ENCODE results near the gene SEC61A2.
"Not testable (repeated sequence)": the region's sequence is repeated elsewhere in the genome, so short reads cannot be mapped to it uniquely, and the experiment has no call there.

SEC61A2 gene

DNA sequence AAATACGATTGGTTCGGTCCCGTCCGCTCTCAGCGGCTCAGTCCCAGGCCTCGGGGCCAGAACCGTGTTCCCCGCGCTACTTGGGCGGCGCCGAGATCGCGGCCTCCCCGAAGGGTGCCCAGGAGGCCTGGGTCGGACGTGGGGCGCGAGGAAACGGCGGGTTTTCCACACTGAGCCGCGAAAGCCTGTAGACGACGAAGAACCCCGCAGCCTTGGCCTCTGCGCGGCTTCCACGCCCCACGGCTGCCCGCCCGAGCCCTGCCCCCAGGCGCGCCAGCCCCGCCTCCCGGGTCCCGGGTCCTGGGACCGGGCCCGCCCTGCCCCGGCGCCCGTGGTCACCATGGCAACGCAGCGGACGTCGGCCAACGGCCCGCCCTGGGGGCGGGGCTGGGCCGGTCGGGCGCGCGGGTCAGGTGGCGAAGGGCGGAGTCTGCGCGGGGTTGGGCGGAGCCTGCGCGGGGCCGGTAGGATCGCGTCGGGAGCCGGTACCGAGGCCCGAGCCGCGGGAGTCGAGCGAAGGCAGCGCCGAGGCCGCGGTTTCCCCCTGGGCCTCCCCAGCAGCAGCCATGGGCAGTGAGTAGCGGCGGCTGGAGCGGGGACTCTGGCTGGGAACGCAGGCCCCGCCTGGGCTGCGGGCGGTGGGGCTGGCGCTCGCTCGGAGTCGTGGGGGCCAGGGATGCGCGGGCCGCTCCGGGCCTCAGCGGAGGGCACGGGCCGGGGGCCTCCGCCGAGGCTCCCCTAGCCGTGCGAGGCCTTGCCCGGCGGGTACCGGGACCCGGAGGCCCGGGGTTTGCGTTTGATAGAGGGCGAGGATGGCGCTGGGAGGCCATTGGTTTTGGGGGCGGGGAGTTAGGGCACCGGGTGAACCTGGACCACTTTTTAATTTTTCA lies at the start of gene SEC61A2:
SEC61A2 (plus strand) TSS at position 456 of the 890 bp plus-strand sequence; CDS start at position 567, 111 bp downstream.
- in situ Hi-C loops (cut with HindIII; ENCODE audit: low sequenced_read_pairs), result no loop called here

DNA sequence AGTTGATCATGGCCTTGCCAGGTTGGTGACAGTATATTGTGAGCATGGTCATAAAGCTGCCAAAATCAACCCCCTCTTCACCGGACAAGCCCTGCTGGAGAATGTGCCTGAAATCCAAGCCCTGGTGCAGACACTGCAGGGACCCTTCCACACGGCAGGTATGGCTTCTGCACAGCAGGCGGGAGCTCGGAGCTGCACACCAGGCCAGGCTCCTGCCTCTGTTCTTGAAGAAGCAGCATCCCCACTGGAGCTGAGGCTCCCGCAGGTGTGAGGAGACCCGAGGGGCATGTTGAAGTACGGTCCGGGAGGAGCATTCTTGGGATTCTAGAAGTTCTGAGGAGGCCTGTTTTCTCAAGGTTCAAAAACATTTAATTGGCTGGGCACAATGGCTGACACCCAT lies 48.0 kb upstream of the SEC61A2 start:
- in situ Hi-C loops (cut with HindIII; ENCODE audit: low sequenced_read_pairs), result no loop called here

DNA sequence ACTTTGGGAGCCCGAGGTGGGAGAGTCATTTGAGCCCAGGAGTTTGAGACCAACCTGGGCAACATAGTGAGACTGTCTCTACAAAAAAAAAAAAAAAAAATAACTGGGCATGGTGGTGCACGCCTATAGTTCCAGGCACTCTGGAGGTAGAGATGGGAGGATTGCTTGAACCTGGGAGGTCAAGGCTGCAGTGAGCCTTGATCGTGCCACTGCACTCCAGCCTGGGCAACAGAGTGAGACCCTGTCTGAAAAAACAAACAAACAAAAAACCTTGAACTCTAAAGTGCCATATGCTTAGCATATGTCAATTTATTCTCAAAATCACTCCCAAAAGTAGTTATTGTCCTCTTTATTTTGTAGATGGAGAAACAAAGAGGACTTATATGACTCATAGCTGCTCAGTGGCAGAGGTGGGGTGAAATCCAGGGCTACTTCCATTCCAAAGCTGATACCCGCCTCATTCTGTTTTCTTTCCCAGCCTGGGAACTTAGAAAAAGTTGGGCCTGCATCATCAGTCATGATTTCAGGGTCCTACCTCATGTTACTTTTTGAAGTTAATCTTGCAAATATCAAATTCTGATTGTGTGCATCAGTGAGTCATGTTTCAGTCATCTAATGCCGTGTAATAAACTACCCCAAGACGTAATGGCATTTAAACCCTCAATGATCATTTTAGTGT lies 47.5 kb upstream of the SEC61A2 start:
- in situ Hi-C loops (cut with HindIII; ENCODE audit: low sequenced_read_pairs), result no loop called here

DNA sequence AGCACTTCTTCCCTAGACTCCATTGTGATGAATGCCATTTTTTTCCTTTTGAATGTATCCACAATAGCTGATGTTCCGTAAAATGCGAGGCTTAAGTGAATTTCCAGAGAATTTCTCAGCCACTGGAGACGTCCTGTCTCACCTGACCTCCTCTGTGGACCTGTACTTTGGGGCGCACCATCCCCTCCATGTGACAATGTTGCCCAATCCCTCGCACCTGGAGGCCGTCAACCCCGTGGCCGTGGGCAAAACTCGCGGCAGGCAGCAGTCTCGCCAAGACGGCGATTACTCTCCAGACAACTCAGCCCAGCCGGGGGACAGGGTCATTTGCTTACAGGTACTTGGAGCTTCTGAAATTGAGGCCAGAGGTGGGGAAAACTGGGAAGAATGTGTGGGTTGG lies 40.6 kb upstream of the SEC61A2 start:
- in situ Hi-C loops (cut with HindIII; ENCODE audit: low sequenced_read_pairs), result no loop called here

DNA sequence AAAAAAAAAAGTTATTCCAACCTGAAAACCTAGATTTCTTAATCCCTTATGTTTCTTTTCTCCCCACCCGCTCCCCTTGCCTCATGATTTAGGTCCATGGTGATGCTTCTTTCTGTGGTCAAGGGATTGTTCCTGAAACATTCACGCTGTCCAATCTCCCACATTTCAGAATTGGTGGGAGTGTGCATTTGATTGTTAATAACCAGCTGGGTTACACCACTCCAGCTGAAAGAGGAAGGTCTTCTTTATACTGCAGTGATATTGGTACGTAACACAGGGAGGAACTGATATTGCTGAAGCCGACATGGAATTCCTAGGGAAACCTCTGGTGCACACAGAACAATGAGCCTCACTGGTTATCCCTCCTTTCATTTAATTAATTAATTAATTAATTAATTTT lies 38.1 kb upstream of the SEC61A2 start:
- in situ Hi-C loops (cut with HindIII; ENCODE audit: low sequenced_read_pairs), result no loop called here

DNA sequence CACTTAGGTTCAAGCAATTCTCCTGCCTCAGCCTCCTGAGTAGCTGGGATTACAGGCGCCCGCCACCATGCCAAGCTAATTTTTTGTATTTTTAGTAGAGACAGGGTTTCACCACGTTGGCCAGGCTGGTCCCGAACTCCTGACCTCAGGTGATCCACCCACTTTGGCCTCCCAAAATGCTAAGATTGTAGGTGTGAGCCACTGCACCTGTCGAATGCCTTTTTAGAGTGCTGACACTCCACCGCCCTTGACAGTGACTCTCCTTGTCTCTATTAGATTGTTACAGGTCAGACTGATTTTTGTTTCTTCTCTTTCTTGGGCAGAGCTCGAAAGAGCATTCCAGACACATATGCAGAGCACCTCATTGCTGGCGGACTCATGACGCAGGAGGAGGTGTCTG lies 32.1 kb upstream of the SEC61A2 start:
- in situ Hi-C loops (cut with HindIII; ENCODE audit: low sequenced_read_pairs), result not testable (repeated sequence)

DNA sequence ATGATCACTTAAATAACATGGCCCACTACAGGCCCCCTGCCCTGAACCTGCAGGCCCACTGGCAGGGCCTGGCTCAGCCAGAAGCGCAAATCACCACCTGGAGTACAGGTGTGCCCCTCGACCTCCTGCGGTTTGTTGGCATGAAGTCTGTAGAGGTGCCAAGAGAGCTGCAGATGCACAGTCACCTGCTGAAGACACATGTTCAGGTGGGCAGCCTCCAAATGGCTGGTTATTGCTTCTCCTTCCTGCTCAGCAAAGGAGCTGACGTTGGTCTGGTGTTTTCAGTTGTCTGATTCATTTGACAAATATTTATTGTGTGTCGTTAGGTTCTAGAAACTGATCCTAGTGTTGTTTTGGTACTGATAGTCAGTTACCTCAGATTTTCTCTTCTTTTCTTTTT lies 31.7 kb upstream of the SEC61A2 start:
- in situ Hi-C loops (cut with HindIII; ENCODE audit: low sequenced_read_pairs), result no loop called here

DNA sequence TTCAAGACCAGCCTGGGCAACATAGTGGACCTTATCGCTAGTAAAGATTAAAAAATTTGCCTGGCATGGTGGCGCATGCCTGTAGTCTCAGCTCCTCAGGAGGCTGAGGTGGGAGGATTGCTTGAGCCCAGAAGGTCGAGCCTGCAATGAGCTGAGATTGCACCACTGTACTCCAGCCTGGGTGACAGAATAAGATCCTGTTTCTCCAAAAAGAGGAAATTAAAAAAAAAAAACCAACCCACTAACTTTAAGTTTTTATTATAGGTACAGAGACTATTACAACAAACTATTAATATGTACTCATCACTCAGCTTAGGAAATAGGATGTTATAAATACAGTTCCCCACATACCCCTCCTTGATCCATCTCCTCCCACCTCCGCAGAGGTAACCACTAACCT lies 30.5 kb upstream of the SEC61A2 start:
- in situ Hi-C loops (cut with HindIII; ENCODE audit: low sequenced_read_pairs), result no loop called here

DNA sequence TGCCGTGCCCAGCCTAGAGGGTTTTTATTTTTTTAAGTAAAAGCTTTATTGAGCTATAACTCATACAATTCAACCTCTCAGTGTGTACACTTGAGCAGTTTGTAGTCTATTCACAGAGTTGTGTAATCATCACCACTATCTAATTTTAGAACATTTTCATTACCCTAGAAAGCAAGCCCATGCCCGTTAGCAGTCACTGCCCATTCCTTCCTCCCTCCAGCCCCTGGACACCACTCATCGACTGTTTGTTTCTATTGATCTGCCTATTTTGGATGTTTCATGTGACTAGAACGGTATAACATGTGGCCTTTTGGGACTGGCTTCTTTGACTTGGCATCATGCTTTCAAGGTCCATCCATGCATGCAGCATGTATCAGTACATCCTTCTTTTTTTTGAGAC lies 25.7 kb upstream of the SEC61A2 start:
- in situ Hi-C loops (cut with HindIII; ENCODE audit: low sequenced_read_pairs), result no loop called here

DNA sequence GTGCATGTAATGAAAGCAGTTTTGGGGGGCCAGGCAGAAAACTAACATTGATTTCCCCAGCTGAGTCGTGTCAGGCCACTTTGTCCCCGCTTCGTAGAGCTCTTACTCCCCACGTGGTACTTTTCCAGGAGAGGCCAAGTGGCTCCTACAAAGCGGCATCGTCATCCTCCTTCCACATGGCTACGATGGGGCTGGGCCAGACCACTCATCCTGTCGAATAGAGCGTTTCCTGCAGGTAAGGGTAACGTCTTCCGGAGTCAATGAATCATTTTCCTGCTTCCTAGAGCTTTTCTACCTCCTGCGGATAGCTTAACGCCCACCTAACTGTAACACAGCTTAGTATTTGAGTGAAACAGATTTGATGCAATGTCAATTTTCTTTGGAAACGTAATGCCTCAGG lies 21.7 kb upstream of the SEC61A2 start:
- in situ Hi-C loops (cut with HindIII; ENCODE audit: low sequenced_read_pairs), result no loop called here

DNA sequence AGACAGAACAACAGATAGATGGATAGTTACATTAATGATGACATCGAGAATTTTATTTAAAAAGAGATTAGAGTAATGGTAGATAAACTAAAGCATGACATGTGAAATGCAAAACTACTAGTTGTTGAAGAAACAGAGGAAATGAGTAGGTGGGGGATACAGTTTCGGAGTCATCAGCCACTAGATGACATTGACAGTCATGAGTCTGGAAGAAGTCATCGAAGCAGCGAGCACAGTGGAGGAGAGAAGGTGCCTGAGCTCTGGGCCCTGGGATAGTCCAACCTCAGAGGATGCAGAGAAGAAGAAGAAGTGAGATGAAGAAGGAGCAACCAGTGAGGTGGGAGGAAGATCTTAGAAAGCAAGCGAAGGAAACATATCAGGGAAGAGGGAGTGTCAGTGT lies 20.2 kb upstream of the SEC61A2 start:
- in situ Hi-C loops (cut with HindIII; ENCODE audit: low sequenced_read_pairs), result no loop called here

DNA sequence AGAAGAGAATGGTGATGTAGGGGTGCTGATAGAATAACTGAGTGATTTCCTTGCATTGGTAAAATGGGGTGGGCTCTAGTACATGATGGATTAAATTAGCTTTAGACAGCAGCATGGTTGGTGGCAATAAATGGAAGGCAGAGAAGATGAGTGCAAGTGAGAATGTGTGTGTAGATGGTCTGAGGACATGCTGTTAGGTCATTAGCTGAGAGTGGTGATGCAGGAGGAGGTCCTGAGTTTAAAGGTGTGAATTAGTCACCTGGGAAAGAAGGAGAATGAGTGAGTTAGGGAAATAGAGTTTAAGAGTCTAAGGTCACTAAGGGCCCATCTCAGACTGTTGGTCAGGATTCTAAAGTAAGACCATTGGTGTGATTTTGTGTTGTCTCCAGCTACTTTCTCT lies 17.9 kb upstream of the SEC61A2 start:
- in situ Hi-C loops (cut with HindIII; ENCODE audit: low sequenced_read_pairs), result no loop called here

DNA sequence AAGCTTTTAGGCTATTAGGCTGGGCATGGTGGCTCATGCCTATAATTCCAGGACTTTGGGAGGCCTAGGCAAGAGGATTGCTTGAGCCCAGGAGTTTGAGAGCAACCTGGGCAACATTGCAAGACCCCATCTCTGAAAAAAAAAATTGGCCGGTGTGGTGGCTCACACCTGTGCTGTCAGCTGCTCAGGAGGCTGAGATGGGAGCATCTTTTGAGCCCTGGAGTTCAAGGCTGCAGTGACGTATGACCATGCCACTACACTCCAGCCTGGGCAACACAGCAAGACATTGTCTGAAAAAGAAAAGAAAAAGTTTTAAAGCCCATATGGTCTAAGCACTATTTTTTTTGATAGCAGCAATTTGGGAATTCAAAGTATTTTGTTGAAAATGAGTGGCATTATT lies 15.8 kb upstream of the SEC61A2 start:
- in situ Hi-C loops (cut with HindIII; ENCODE audit: low sequenced_read_pairs), result no loop called here

DNA sequence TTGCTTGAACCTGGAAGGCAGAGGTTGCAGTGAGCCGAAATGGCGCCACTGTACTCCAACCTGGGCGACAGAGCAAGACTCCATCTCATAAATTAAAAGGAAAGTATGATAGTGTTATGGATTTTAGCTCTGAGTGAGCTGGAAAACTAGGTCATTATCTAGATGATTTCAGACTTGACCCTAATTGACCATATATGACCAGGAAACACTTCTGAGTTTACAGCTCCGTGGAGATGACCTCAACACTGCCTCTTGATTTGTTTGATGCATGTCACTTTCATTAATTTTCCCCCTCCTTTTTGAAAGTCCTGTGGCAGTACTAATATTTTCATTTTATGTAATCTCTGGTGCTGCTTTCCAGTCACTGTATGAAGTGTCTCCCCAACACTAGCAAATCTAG lies 7.8 kb upstream of the SEC61A2 start:
- in situ Hi-C loops (cut with HindIII; ENCODE audit: low sequenced_read_pairs), result no loop called here

DNA sequence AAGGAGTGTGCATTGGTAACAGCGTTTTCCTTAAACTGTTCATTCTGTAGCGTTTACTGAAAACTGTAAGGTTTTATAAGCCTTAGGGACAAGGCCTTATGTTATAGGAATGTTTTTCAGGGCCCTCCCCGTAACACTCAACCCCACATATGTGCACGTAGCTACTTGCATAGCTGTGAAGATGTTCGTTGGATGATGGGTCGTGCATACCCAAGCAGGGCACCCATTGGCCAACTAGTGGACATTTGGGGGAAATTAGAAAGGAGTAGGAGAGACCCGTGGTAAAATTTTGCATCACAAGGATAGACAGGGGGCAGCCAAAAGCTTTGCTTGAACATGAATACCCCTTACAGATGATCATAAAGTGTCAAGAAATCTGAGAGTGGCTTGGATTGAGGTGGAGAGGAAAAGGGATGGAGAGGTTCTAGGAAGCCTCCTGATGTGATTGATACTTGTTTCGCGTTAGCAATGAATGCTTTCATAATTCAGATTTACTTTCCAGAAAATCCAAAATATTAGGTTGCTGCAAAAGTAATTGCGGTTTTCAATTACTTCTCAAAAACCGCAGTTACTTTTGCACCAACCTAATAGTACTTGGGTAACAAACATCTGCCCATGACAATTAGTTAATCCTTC lies 878 bp downstream of the SEC61A2 start:
- in situ Hi-C loops (cut with HindIII; ENCODE audit: low sequenced_read_pairs), result no loop called here

DNA sequence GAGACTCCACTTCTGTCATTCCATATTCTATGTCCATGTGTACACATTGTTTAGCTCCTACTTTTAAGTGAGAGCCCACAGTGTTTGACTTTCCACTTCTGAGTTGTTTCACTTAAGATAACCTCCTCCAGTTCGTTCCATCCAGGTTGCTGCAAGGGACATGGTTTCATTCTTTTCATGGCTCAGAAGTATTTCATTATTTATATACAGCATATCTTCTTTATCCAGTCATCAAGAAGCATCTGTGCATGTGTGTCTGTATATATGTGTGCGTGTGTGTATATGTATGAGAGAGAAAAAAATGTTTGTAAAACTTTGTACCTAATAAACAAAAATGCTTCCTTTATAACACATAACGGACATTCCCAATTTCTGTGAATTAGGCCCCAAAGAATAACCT lies 6.2 kb downstream of the SEC61A2 start:
- in situ Hi-C loops (cut with HindIII; ENCODE audit: low sequenced_read_pairs), result no loop called here

DNA sequence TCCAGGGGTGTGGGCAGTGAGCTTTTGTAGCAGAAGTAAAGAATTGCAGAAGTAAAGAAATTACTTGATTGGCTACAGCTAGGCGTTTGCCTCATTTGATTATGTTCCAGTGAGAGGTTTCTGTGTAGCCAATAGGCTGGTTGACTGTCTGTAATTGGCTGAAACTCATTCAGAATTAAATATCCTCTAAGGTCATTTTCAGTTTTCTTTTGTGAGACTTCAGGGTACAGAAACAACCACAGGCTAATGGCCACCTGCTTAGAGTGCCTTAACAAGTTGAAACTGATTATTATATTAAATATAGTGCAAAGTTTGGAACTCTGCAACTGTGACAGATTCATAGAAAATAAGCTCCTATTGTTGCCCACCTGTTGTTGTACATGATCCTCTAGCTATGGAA lies 10.6 kb downstream of the SEC61A2 start:
- in situ Hi-C loops (cut with HindIII; ENCODE audit: low sequenced_read_pairs), result no loop called here

DNA sequence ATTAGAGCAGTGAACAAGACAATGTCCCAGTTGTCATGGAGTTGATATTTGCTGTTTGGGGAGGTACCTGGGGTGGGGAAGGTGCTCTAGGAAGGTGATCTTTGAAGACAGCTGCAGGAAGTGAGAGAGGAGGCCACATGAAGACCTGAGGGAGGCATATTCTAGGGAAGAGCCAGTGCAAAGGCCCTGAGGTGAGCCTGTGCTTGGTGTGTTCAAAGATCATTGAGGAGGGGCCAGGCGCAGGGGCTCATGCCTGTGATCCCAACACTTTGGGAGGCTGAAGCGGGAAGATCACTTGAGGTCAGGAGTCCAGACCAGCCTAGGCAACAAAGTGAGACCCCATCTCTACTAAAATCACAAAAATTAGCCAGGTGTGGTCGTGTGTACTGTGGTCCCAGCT lies 15.1 kb downstream of the SEC61A2 start:
- in situ Hi-C loops (cut with HindIII; ENCODE audit: low sequenced_read_pairs), result no loop called here

DNA sequence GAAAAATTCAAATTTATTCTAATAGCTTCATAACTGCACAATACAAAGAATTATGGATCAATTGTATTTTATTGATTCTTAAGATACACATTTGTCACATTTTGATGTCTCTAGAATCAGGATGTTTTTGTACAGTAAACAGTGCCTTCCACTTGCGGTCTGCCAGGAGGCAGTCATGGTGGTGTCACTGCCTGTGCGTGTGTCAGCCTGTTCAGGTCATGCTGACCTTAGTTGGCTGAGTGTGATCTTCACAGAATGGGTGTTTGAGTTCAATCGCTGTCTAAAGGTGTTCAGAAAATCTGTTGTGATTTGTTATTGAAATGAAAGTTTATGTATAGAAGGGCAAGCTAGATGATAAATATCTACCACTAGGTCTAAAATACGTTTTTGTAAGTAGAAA lies 20.7 kb downstream of the SEC61A2 start:
- in situ Hi-C loops (cut with HindIII; ENCODE audit: low sequenced_read_pairs), result no loop called here

DNA sequence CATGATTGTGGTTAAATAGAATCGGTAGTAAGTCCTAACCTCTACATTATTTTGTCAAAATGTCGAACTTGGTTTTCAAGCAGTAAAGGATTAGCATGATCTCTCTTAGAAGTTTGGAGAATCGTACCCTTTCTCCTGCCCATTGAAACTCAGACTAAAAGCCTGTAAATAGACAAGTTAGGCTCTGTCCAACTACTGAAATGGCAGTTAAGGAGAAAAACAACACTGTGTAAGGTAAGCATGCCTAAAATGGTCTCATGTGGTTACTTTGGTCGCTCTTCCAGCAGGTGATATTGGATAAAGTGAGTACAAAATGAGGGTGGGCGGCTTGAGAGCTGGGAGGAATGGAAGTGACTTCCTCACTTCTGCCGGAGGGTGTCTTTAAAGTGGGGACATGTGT lies 25.0 kb downstream of the SEC61A2 start:
- in situ Hi-C loops (cut with HindIII; ENCODE audit: low sequenced_read_pairs), result no loop called here

DNA sequence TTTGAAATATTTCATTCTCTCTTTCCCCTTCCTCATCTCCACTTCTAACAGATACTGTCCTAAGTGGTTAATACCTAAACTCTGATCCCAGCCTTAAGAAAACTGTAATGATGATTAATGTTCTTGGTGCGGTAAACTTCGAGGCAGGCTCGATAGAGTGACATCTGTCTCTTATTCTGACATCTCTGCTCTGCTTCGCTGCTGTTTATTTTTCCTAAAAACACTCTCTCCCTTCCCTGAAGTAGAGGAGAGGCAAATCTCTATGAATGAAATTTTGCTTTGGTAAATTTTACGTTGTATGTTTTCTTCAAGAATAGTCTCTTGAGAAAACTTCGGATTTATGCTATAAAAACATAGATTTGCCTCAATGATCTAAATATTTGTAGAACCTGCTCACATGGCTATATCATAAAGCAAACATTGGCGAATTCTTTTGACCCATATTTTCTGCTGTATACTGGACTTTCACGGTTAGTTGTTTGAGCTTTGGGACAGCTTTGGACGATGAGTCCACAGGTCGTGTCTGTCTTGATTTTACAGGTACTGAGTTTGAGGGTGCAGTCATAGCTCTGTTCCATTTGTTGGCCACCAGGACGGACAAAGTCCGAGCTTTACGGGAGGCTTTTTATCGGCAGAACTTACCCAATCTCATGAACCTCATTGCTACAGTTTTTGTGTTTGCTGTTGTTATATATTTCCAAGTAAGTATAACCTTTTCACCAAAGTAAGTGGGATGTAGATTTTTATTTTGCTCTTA lies 27.1 kb downstream of the SEC61A2 start:
- in situ Hi-C loops (cut with HindIII; ENCODE audit: low sequenced_read_pairs), result no loop called here
